Neural cell (in vitro differentiated cells): ENCODE measurements around the gene TRIO. TPM values are rescaled to one million over a fixed set of nuclear protein-coding genes. Genes with fewer than 3 reads are reported as not detected.
"Not testable (repeated sequence)": the region's sequence is repeated elsewhere in the genome, so short reads cannot be mapped to it uniquely, and the experiment has no call there.

Experiments
- H2AFZ ChIP-seq: fragments of 200-600, 300-800 bp; sonication (generic), shearing (Covaris generic); 2 replicates; pipeline ENCODE4 v1.6.0; 2014; ENCODE audit warnings: low read depth, mild to moderate bottlenecking, antibody characterized with exemption, low read length, moderate library complexity
- H3F3A ChIP-seq: fragments of 200-600 bp; shearing (Covaris generic); 2 replicates; pipeline ENCODE4 v1.6.1; 2016; ENCODE audit warnings: mild to moderate bottlenecking, moderate library complexity, mixed read lengths, antibody characterized with exemption, low read length; ENCODE audit not compliant: insufficient read depth, poor library complexity, severe bottlenecking
- H3K27ac ChIP-seq: fragments of 200-600, 300-800 bp; sonication (generic), shearing (Covaris generic); 2 replicates; pipeline ENCODE4 v1.5.1; 2014; ENCODE audit warnings: mild to moderate bottlenecking, low read length, moderate library complexity
- H3K27me3 ChIP-seq: fragments of 300-800, 200-600 bp; sonication (generic), shearing (Covaris generic); 2 replicates; pipeline ENCODE4 v1.6.0; 2014; ENCODE audit warnings: mild to moderate bottlenecking, low read depth, low read length, moderate library complexity; ENCODE audit not compliant: insufficient read depth
- H3K36me3 ChIP-seq: fragments of 300-800, 200-600 bp; sonication (generic), shearing (Covaris generic); 2 replicates; pipeline ENCODE4 v1.5.1; 2014; ENCODE audit warnings: mild to moderate bottlenecking, antibody characterized with exemption, low read length, moderate library complexity; ENCODE audit not compliant: insufficient read depth
- H3K4me2 ChIP-seq: fragments of 300-800, 200-600 bp; sonication (generic), shearing (Covaris generic); 2 replicates; pipeline ENCODE4 v1.6.0; 2014; ENCODE audit warnings: mild to moderate bottlenecking, low read length
- H3K4me3 ChIP-seq: fragments of 300-800, 200-600 bp; sonication (generic), shearing (Covaris generic); 2 replicates; pipeline ENCODE4 v1.5.1; 2014; ENCODE audit warnings: mild to moderate bottlenecking, low read length, moderate library complexity
- H3K79me2 ChIP-seq: fragments of 200-600 bp; shearing (Covaris generic); replicated peaks from 2 replicates; pipeline ENCODE4 v1.6.0; 2014; ENCODE audit warnings: mild to moderate bottlenecking, low read length, moderate library complexity; ENCODE audit not compliant: insufficient read depth
- H3K9ac ChIP-seq: fragments of 300-800, 200-600 bp; sonication (generic), shearing (Covaris generic); 2 replicates; pipeline ENCODE4 v1.6.1; 2016; ENCODE audit warnings: mild to moderate bottlenecking, low read length, mixed read lengths
- H3K9me2 ChIP-seq: fragments of 200-600 bp; shearing (Covaris generic); 2 replicates; pipeline ENCODE4 v1.6.1; 2016; ENCODE audit warnings: mild to moderate bottlenecking, low read length, mixed read lengths; ENCODE audit not compliant: insufficient read depth
- H3K9me3 ChIP-seq: fragments of 200-600, 300-800 bp; sonication (generic), shearing (Covaris generic); 2 replicates; pipeline ENCODE4 v1.6.1; 2016; ENCODE audit warnings: mild to moderate bottlenecking, mixed run types, low read length, moderate library complexity, mixed read lengths
- H4K20me1 ChIP-seq: fragments of 200-600 bp; shearing (Covaris generic); 2 replicates; pipeline ENCODE4 v1.6.1; 2016; ENCODE audit warnings: mild to moderate bottlenecking, mixed run types; ENCODE audit not compliant: insufficient read depth
- EP300 ChIP-seq: fragments of 450-650 bp; conservative IDR thresholded peaks from 2 replicates; pipeline ENCODE4 v1.6.1; 2014; ENCODE audit warnings: antibody characterized with exemption, mild to moderate bottlenecking, moderate library complexity; ENCODE audit not compliant: poor library complexity, severe bottlenecking
- EZH2 ChIP-seq: fragments of 200-600, 300-800 bp; shearing (Covaris generic), sonication (generic); IDR thresholded peaks from 2 replicates; pipeline ENCODE4 v1.6.1; 2014; ENCODE audit warnings: antibody characterized with exemption, low read length, borderline replicate concordance, mild to moderate bottlenecking; ENCODE audit not compliant: insufficient read depth, poor library complexity, severe bottlenecking
- MXI1 ChIP-seq: fragments of 450-650 bp; conservative IDR thresholded peaks from 2 replicates; pipeline ENCODE4 v1.6.1; 2014; ENCODE audit warnings: antibody characterized with exemption, mild to moderate bottlenecking; ENCODE audit not compliant: poor library complexity, severe bottlenecking
- POLR2AphosphoS5 ChIP-seq: IDR thresholded peaks from 2 replicates; pipeline ENCODE4 v1.6.1; 2012
- RAD21 ChIP-seq: fragments of 450-650 bp; conservative IDR thresholded peaks from 2 replicates; pipeline ENCODE4 v1.6.1; 2014; ENCODE audit warnings: antibody characterized with exemption, mild to moderate bottlenecking, moderate library complexity
- REST ChIP-seq: IDR thresholded peaks from 2 replicates; pipeline ENCODE4 v1.6.1; 2012; ENCODE audit warnings: borderline replicate concordance
- SMC3 ChIP-seq: fragments of 450-650 bp; conservative IDR thresholded peaks from 2 replicates; pipeline ENCODE4 v1.6.1; 2014; ENCODE audit warnings: antibody characterized with exemption, mild to moderate bottlenecking, moderate library complexity; ENCODE audit not compliant: poor library complexity
- TAF1 ChIP-seq: IDR thresholded peaks from 2 replicates; pipeline ENCODE4 v1.6.1; 2012; ENCODE audit warnings: low read depth
- polyA plus RNA-seq: library from polyadenylated mRNA; depleted of rRNA; stranded (reverse); fragments of >200 nt; gene quantifications from 2 replicates; pipeline ENCODE4 v1.2.3, GENCODE V29; 2014
- TF ChIP-seq, protein P1 (sequence below): fragments of 450-650 bp; IDR thresholded peaks from 2 replicates; pipeline ENCODE4 v1.5.1; 2014; ENCODE audit warnings: antibody characterized with exemption, mild to moderate bottlenecking, moderate library complexity; ENCODE audit not compliant: poor library complexity, severe bottlenecking

Gene TRIO
- polyA plus RNA-seq, 1 donor from 2014 or later, result 168 TPM

GRCh38 chr5:14388741-14389140 is 245.6 kb downstream of the TRIO start:
- Histone ChIP-seq H3K79me2 (no peaks in the 10 kb centered on the region), H3K27me3 (no peaks in the 10 kb centered on the region), H3K4me3 (no peak overlapping the region), H3K9me2 (no peaks in the 10 kb centered on the region), H3F3A (no peaks in the 10 kb centered on the region), H3K27ac (no peak overlapping the region), H4K20me1 (no peaks in the 10 kb centered on the region), H3K9ac (no peak overlapping the region), H3K4me2 (no peak overlapping the region), H3K9me3 (no peaks in the 10 kb centered on the region), H2AFZ (no peak overlapping the region), H3K36me3 (peaks cover 27% of the 10 kb centered on the region)
- TF ChIP-seq REST (no peak), RAD21 (no peak), TAF1 (no peak), SMC3 (no peak), MXI1 (no peak), EP300 (no peak), EZH2 (no peak), POLR2AphosphoS5 (no peak)
- TF ChIP-seq, protein P1, sequence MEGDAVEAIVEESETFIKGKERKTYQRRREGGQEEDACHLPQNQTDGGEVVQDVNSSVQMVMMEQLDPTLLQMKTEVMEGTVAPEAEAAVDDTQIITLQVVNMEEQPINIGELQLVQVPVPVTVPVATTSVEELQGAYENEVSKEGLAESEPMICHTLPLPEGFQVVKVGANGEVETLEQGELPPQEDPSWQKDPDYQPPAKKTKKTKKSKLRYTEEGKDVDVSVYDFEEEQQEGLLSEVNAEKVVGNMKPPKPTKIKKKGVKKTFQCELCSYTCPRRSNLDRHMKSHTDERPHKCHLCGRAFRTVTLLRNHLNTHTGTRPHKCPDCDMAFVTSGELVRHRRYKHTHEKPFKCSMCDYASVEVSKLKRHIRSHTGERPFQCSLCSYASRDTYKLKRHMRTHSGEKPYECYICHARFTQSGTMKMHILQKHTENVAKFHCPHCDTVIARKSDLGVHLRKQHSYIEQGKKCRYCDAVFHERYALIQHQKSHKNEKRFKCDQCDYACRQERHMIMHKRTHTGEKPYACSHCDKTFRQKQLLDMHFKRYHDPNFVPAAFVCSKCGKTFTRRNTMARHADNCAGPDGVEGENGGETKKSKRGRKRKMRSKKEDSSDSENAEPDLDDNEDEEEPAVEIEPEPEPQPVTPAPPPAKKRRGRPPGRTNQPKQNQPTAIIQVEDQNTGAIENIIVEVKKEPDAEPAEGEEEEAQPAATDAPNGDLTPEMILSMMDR, result no peak

GRCh38 chr5:14392552-14392951 is 249.4 kb downstream of the TRIO start:
- not testable (repeated sequence) for H3K27me3 ChIP-seq, H3K27ac ChIP-seq, H2AFZ ChIP-seq, H3K9me2 ChIP-seq, H4K20me1 ChIP-seq, H3K4me3 ChIP-seq, H3K79me2 ChIP-seq, H3F3A ChIP-seq, H3K9ac ChIP-seq, H3K4me2 ChIP-seq, H3K9me3 ChIP-seq
- peaks cover 19% of the 10 kb centered on the region for H3K36me3 ChIP-seq

GRCh38 chr5:14394365-14394764 is 251.2 kb downstream of the TRIO start:
- Histone ChIP-seq H3K9me2 (no peaks in the 10 kb centered on the region), H3K27me3 (no peaks in the 10 kb centered on the region), H3K9ac (no peak overlapping the region), H2AFZ (no peak overlapping the region), H3K4me3 (no peak overlapping the region), H3K27ac (no peak overlapping the region), H3K79me2 (no peaks in the 10 kb centered on the region), H3K9me3 (no peaks in the 10 kb centered on the region), H4K20me1 (no peaks in the 10 kb centered on the region), H3K36me3 (peaks cover 19% of the 10 kb centered on the region), H3K4me2 (no peak overlapping the region), H3F3A (no peaks in the 10 kb centered on the region)
- no peak for TF ChIP-seq RAD21
